ENCODE measurements around the gene ZNF787.

Gene ZNF787

GRCh38 chr19:56121180-56122167 is at the start of gene ZNF787:
TSS of gene ZNF787 (minus strand) at chr19:56121295. CDS start at chr19:56103217, 18,078 bp downstream.
- Mint-ChIP-seq H3K36me3 (no peaks in the 10 kb centered on the region), H3K27me3 (no peaks in the 10 kb centered on the region), H3K9me3 (no peaks in the 10 kb centered on the region), H3K27ac (peak within 1 kb of the TSS; percentile 94), H3K4me1 (peaks cover 56% of the 10 kb centered on the region), H3K4me3 (peak within 1 kb of the TSS; percentile 91)

- H3K27me3 Mint-ChIP-seq = peaks cover 2% of the 10 kb centered on the region
- H3K4me1 Mint-ChIP-seq = peaks cover 3% of the 10 kb centered on the region
- no peak overlapping the region for H3K4me3 Mint-ChIP-seq
- H3K9me3 Mint-ChIP-seq = no peaks in the 10 kb centered on the region
- H3K27ac Mint-ChIP-seq = no peak overlapping the region
- H3K36me3 Mint-ChIP-seq = no peaks in the 10 kb centered on the region
Observed at GRCh38 chr19:56170261-56170660, 49.2 kb upstream of the ZNF787 start.

- Mint-ChIP-seq H3K36me3 (no peaks in the 10 kb centered on the region), H3K9me3 (no peaks in the 10 kb centered on the region), H3K4me3 (no peak overlapping the region), H3K27ac (no peak overlapping the region), H3K4me1 (peaks cover 6% of the 10 kb centered on the region), H3K27me3 (peaks cover 3% of the 10 kb centered on the region)
Observed at GRCh38 chr19:56167064-56167578, 46.0 kb upstream of the ZNF787 start.

- Mint-ChIP-seq H3K27me3 (peaks cover 2% of the 10 kb centered on the region), H3K27ac (peak overlapping the region; percentile 79), H3K4me3 (no peak overlapping the region), H3K9me3 (no peaks in the 10 kb centered on the region), H3K4me1 (peaks cover 6% of the 10 kb centered on the region), H3K36me3 (peaks cover 9% of the 10 kb centered on the region)
Observed at GRCh38 chr19:56163097-56163496, 42.0 kb upstream of the ZNF787 start.

DNA sequence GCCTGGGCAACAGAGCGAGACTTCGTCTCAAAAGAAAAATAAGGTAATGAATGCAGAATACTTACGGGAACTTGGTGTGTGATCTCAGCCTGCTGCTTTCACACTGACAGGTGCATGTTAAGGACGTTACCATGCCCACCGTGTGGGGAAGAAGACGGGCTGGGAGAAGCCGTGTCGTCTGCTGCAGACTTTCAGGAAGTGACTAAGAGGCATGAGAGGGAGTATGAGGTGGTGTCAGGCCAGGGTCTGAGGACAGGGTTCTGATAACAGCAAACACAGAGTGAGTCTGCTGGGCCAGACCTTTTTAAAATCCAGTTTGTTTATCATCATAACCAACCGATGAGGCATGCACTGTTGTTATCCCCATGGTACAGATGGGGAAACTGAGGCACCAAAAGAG is 41.2 kb upstream of the ZNF787 start:
- H3K9me3 Mint-ChIP-seq = no peaks in the 10 kb centered on the region
- H3K27me3 Mint-ChIP-seq = peaks cover 2% of the 10 kb centered on the region
- peaks cover 6% of the 10 kb centered on the region for H3K4me1 Mint-ChIP-seq
- H3K27ac Mint-ChIP-seq = peak overlapping the region; percentile 46
- no peak overlapping the region for H3K4me3 Mint-ChIP-seq
- H3K36me3 Mint-ChIP-seq = peaks cover 9% of the 10 kb centered on the region

DNA sequence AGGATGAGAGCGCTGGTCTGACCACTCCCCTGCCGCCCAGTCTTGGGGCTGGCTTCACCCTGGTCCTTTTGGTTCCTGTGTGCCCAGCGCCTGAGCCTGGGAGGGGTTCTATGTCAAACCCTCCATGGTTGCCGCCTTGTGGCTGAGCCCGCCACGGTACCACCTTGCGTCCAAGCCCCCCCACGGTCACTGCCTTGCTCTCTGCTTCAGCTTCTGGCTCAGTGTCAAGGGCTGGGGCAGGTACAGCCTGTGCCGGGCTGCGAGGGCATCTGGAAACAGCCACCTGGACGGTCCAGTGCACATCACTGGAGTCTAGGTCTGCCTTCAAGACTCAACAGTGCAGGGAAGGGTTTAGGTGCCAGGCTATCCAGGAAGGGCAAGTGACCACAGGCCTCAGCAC is 40.4 kb upstream of the ZNF787 start:
- peaks cover 2% of the 10 kb centered on the region for H3K27me3 Mint-ChIP-seq
- no peak overlapping the region for H3K27ac Mint-ChIP-seq
- peaks cover 9% of the 10 kb centered on the region for H3K36me3 Mint-ChIP-seq
- H3K4me1 Mint-ChIP-seq = peaks cover 6% of the 10 kb centered on the region
- no peak overlapping the region for H3K4me3 Mint-ChIP-seq
- no peaks in the 10 kb centered on the region for H3K9me3 Mint-ChIP-seq

DNA sequence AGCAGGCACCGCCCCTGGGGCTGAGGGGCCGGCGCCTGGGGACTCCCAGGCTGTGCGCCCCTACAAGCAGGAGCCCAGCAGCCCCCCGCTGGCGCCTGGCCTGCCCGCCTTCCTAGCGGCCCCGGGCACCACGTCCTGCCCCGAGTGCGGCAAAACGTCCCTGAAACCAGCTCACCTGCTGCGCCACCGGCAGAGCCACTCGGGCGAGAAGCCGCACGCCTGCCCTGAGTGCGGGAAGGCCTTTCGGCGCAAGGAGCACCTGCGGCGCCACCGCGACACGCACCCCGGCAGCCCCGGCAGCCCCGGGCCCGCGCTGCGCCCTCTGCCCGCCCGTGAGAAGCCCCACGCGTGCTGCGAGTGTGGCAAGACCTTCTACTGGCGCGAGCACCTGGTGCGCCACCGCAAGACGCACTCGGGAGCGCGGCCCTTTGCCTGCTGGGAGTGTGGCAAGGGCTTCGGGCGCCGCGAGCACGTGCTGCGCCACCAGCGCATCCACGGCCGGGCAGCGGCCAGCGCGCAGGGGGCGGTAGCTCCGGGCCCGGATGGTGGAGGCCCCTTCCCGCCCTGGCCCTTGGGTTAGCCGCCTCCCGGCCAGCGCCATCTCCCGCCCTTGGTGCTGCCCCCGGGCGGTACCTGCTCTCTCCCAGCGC is 38.7 kb upstream of the ZNF787 start:
- Mint-ChIP-seq H3K27me3 (no peaks in the 10 kb centered on the region), H3K4me1 (peaks cover 6% of the 10 kb centered on the region)

DNA sequence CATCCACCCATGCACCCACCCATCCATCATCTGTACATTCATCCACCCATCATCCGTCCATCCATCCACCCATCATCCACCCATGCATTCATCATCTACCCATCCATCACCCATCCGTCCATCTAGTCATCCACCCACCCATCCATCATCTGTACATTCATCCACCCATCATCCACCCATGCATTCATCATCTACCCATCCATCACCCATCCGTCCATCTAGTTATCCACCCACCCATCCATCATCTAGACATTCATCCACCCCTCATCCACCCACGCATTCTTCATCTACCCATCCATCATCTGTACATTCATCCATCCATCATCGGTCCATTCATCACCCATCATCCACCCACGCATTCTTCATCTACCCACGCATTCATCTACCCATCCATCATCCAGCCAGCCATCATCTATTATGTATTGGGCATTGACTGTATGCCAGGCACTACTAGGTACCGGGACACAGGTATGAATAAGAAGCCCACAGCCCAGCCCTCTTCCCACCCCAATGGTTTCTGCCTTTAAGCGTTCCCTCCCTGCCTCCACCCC is 38.0 kb upstream of the ZNF787 start:
- Mint-ChIP-seq H3K36me3 (peaks cover 9% of the 10 kb centered on the region), H3K4me1 (peaks cover 6% of the 10 kb centered on the region), H3K4me3 (no peak overlapping the region), H3K9me3 (no peaks in the 10 kb centered on the region), H3K27ac (no peak overlapping the region), H3K27me3 (no peaks in the 10 kb centered on the region)

More for the DNA sequence above, 38.7 kb upstream of the ZNF787 start:
- Mint-ChIP-seq H3K9me3 (no peaks in the 10 kb centered on the region), H3K4me3 (no peak overlapping the region), H3K36me3 (peaks cover 9% of the 10 kb centered on the region), H3K27ac (no peak overlapping the region)

- Mint-ChIP-seq H3K4me3 (no peak overlapping the region), H3K36me3 (peaks cover 9% of the 10 kb centered on the region), H3K4me1 (peaks cover 14% of the 10 kb centered on the region), H3K27me3 (no peaks in the 10 kb centered on the region), H3K9me3 (no peaks in the 10 kb centered on the region), H3K27ac (no peak overlapping the region)
Observed at GRCh38 chr19:56158170-56158757, 37.2 kb upstream of the ZNF787 start.

GRCh38 chr19:56156768-56157167 is 35.7 kb upstream of the ZNF787 start:
- peaks cover 18% of the 10 kb centered on the region for H3K4me1 Mint-ChIP-seq
- H3K4me3 Mint-ChIP-seq = no peak overlapping the region
- H3K27me3 Mint-ChIP-seq = no peaks in the 10 kb centered on the region
- peaks cover 9% of the 10 kb centered on the region for H3K36me3 Mint-ChIP-seq
- H3K27ac Mint-ChIP-seq = no peak overlapping the region
- H3K9me3 Mint-ChIP-seq = no peaks in the 10 kb centered on the region

- Mint-ChIP-seq H3K36me3 (peaks cover 11% of the 10 kb centered on the region), H3K9me3 (no peaks in the 10 kb centered on the region), H3K27ac (peak overlapping the region; percentile 46), H3K27me3 (no peaks in the 10 kb centered on the region), H3K4me1 (peaks cover 22% of the 10 kb centered on the region), H3K4me3 (no peak overlapping the region)
Observed at GRCh38 chr19:56155124-56155687, 34.1 kb upstream of the ZNF787 start.

GRCh38 chr19:56153507-56153906 is 32.4 kb upstream of the ZNF787 start:
- H3K4me1 Mint-ChIP-seq = peaks cover 26% of the 10 kb centered on the region
- peaks cover 6% of the 10 kb centered on the region for H3K36me3 Mint-ChIP-seq
- H3K27ac Mint-ChIP-seq = no peak overlapping the region
- H3K9me3 Mint-ChIP-seq = no peaks in the 10 kb centered on the region
- no peaks in the 10 kb centered on the region for H3K27me3 Mint-ChIP-seq
- no peak overlapping the region for H3K4me3 Mint-ChIP-seq

- peaks cover 6% of the 10 kb centered on the region for H3K36me3 Mint-ChIP-seq
- H3K4me3 Mint-ChIP-seq = no peak overlapping the region
- peaks cover 26% of the 10 kb centered on the region for H3K4me1 Mint-ChIP-seq
- no peaks in the 10 kb centered on the region for H3K27me3 Mint-ChIP-seq
- no peaks in the 10 kb centered on the region for H3K9me3 Mint-ChIP-seq
- no peak overlapping the region for H3K27ac Mint-ChIP-seq
Observed at GRCh38 chr19:56152644-56153043, 31.5 kb upstream of the ZNF787 start.

DNA sequence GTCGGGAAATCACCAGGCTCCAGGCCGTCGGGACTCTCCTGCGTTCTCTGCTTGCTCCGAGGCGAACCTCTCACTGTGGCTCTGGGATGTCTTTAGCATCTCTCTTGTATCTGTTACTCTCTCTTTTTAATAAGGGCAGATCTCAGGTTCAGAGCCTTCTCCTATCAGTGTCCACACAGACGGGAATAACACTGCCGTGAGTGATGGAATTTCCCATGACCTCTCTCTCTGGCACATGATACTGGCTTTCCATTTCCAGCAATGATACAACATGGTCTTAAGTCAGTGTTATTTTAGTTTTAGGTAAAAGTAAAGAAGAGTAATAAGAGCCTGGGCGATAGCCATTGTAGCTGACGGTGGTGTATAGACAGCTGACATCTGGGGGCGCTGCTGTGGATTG is 29.3 kb upstream of the ZNF787 start:
- H3K36me3 Mint-ChIP-seq = peaks cover 6% of the 10 kb centered on the region
- H3K27ac Mint-ChIP-seq = no peak overlapping the region
- no peaks in the 10 kb centered on the region for H3K9me3 Mint-ChIP-seq
- no peaks in the 10 kb centered on the region for H3K27me3 Mint-ChIP-seq
- H3K4me3 Mint-ChIP-seq = no peak overlapping the region
- peaks cover 26% of the 10 kb centered on the region for H3K4me1 Mint-ChIP-seq

DNA sequence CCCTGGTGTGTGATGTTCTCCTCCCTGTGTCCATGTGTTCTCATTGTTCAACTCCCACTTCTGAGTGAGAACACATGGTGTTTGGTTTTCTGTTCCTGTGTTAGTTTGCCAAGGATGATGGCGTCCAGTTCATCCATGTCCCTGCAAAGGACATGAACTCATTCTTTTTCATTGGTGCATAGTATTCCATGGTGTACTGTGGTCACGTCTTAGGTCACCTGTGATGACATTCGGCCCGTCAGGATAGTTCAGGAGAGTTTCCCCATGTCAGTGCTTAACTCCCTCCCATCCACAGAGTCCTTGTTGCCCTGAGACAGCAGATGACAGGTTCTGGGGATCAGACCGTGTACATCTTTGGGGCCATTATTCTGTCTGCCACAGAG is 28.6 kb upstream of the ZNF787 start:
- Mint-ChIP-seq H3K9me3 (no peaks in the 10 kb centered on the region), H3K36me3 (peaks cover 6% of the 10 kb centered on the region), H3K27me3 (no peaks in the 10 kb centered on the region), H3K4me3 (no peak overlapping the region), H3K4me1 (peaks cover 26% of the 10 kb centered on the region), H3K27ac (no peak overlapping the region)

Data from activated naive CD4-positive, alpha-beta T cell treated with anti-CD3 and anti-CD28 coated beads, Interleukin-2, amount 50 U/mL, for 24 hours (primary cell).